Astrocyte (in vitro differentiated cells and primary cell): ENCODE results near the gene MARK2.

Source experiments
- EZH2 ChIP-seq: IDR thresholded peaks from 2 replicates; pipeline ENCODE4 v1.6.1; 2012; ENCODE audit warnings: mild to moderate bottlenecking, low read length, inconsistent platforms; ENCODE audit not compliant: insufficient read depth
- TF ChIP-seq, protein P1 (sequence below): IDR thresholded peaks from 2 replicates; pipeline ENCODE4 v1.5.1; 2011; ENCODE audit warnings: low read depth, mild to moderate bottlenecking, inconsistent platforms, low read length, moderate library complexity; ENCODE audit not compliant: insufficient read depth

GRCh38 chr11:63874511-63874910 lies 35.6 kb downstream of the MARK2 start:
- TF ChIP-seq, protein P1, sequence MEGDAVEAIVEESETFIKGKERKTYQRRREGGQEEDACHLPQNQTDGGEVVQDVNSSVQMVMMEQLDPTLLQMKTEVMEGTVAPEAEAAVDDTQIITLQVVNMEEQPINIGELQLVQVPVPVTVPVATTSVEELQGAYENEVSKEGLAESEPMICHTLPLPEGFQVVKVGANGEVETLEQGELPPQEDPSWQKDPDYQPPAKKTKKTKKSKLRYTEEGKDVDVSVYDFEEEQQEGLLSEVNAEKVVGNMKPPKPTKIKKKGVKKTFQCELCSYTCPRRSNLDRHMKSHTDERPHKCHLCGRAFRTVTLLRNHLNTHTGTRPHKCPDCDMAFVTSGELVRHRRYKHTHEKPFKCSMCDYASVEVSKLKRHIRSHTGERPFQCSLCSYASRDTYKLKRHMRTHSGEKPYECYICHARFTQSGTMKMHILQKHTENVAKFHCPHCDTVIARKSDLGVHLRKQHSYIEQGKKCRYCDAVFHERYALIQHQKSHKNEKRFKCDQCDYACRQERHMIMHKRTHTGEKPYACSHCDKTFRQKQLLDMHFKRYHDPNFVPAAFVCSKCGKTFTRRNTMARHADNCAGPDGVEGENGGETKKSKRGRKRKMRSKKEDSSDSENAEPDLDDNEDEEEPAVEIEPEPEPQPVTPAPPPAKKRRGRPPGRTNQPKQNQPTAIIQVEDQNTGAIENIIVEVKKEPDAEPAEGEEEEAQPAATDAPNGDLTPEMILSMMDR = no peak
- TF ChIP-seq EZH2 = no peak
